ENCODE results near the gene MPC1L. TPM values are rescaled to one million over a fixed set of nuclear protein-coding genes. Genes with fewer than 3 reads are reported as not detected.

MPC1L gene
- total RNA-seq, 1 donor from 2014 or later, result not detected

DNA sequence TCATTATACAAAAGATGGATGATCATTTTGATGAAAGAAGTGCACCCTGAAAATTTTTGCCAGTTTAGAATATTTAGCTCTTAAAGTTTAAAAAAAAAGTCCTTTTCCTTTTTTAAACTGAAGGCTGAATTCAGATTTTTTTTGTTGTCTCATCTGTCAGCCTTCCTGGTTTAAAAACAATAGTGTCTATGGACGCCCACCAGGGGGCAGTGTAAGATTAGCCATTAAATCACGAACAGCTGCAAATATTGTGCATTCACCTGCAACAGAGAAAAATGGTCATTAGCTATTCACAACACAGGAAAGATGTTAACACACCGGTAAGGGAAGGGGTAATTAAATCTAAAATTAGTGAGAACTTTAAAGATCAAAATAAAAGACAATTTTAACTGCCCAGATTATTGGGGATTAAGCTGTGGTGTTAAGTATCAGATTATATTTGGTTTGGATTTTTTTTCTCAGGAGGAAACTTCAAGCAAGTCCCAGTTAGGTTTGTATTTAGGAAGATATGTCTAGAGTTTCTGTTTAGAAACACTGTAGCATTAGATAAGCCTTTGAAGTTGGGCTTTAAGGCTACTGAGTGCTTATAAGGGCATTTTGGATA lies 28.5 kb downstream of the MPC1L start:
- Mint-ChIP-seq H3K27ac (ENCODE audit: unreplicated experiment) (no peak overlapping the region), H3K4me3 (no peak overlapping the region), H3K36me3 (ENCODE audit: low read depth) (no peaks in the 10 kb centered on the region)

DNA sequence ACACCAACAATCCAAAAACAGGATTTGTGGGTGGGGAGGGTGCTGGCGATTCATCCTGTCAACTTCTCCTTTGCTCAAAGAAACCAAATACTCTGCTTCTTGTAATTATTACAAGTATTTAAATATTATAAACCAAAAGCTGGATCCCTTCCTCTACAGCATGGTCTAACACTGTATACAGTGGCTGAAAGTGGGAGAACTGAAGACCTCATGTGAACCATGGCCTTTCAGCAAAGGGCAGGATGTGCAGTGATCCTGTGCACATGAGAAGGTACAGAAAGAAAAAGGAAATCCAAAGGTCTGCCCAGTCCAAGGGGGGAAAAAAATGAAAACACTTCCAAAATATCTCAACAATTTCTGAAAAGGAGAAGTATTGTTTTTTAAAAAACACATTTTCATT lies 29.4 kb downstream of the MPC1L start:
- H3K4me1 Mint-ChIP-seq, result peaks cover 2% of the 10 kb centered on the region
- no peak overlapping the region for H3K27ac Mint-ChIP-seq (ENCODE audit: unreplicated experiment)
- H3K4me3 Mint-ChIP-seq, result no peak overlapping the region
- H3K36me3 Mint-ChIP-seq (ENCODE audit: low read depth), result peaks cover 4% of the 10 kb centered on the region
- TF ChIP-seq, protein P1, sequence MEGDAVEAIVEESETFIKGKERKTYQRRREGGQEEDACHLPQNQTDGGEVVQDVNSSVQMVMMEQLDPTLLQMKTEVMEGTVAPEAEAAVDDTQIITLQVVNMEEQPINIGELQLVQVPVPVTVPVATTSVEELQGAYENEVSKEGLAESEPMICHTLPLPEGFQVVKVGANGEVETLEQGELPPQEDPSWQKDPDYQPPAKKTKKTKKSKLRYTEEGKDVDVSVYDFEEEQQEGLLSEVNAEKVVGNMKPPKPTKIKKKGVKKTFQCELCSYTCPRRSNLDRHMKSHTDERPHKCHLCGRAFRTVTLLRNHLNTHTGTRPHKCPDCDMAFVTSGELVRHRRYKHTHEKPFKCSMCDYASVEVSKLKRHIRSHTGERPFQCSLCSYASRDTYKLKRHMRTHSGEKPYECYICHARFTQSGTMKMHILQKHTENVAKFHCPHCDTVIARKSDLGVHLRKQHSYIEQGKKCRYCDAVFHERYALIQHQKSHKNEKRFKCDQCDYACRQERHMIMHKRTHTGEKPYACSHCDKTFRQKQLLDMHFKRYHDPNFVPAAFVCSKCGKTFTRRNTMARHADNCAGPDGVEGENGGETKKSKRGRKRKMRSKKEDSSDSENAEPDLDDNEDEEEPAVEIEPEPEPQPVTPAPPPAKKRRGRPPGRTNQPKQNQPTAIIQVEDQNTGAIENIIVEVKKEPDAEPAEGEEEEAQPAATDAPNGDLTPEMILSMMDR (conservative IDR thresholded peaks at IDR 0.05), result no peak
- H3K9me3 Mint-ChIP-seq, result no peaks in the 10 kb centered on the region
- DNase-seq (ENCODE audit: low read depth, low spot score), result no peak
- no peaks in the 10 kb centered on the region for H3K27me3 Mint-ChIP-seq (ENCODE audit: low read depth)

More for the DNA sequence above, 28.5 kb downstream of the MPC1L start:
- DNase-seq (ENCODE audit: low read depth, low spot score), result peak; percentile 62
- Mint-ChIP-seq H3K27me3 (ENCODE audit: low read depth) (no peaks in the 10 kb centered on the region), H3K4me1 (peaks cover 6% of the 10 kb centered on the region), H3K9me3 (no peaks in the 10 kb centered on the region)
- TF ChIP-seq, protein P1 (conservative IDR thresholded peaks at IDR 0.05), result peak; percentile 89

DNA sequence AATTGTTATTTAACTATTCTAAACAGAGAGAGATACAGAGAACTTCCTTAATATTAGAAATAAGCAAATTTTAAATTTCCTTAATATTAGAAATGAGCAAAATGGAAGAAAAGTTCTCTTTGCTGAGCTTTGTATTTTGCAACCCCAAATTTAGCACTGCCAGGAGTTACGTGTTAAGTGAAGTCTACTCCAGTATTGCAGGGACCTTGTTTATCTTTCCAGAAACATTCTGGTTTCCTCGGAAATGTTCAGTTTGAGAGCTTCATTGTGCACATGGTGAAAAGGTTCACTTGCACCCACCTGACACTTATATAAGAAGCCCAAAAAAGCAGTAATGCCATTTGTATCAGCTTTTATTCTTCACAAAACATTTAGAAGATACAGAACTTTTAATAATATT lies 30.3 kb downstream of the MPC1L start:
- Mint-ChIP-seq H3K27ac (ENCODE audit: unreplicated experiment) (no peak overlapping the region), H3K4me3 (no peak overlapping the region), H3K36me3 (ENCODE audit: low read depth) (peaks cover 4% of the 10 kb centered on the region), H3K4me1 (no peaks in the 10 kb centered on the region), H3K27me3 (ENCODE audit: low read depth) (no peaks in the 10 kb centered on the region), H3K9me3 (no peaks in the 10 kb centered on the region)
- TF ChIP-seq, protein P1 (conservative IDR thresholded peaks at IDR 0.05), result no peak
- no peak for DNase-seq (ENCODE audit: low read depth, low spot score)

DNA sequence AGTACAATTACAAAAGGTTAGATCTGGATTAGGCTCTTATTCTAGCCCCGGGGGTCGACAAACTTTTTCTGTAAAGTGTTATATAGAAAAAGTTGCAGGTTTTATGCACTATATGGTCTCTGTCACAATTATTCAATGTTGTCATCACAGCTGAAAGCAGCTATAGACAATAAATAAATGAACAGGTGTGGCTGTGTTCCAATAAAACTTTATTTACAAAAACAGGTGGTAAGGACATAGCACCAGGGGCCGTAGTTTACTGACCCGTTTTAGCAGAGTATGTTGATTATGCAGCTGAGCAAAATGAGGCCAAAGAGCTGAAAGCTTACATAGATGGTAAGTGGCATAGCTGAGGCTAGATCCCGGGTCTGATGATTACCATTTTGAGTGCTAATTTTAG lies 37.2 kb downstream of the MPC1L start:
- no peaks in the 10 kb centered on the region for H3K4me1 Mint-ChIP-seq
- TF ChIP-seq, protein P1 (conservative IDR thresholded peaks at IDR 0.05), result no peak
- no peaks in the 10 kb centered on the region for H3K27me3 Mint-ChIP-seq (ENCODE audit: low read depth)
- H3K36me3 Mint-ChIP-seq (ENCODE audit: low read depth), result peaks cover 6% of the 10 kb centered on the region
- no peak overlapping the region for H3K4me3 Mint-ChIP-seq
- no peak for DNase-seq (ENCODE audit: low read depth, low spot score)
- H3K27ac Mint-ChIP-seq (ENCODE audit: unreplicated experiment), result no peak overlapping the region
- no peaks in the 10 kb centered on the region for H3K9me3 Mint-ChIP-seq

DNA sequence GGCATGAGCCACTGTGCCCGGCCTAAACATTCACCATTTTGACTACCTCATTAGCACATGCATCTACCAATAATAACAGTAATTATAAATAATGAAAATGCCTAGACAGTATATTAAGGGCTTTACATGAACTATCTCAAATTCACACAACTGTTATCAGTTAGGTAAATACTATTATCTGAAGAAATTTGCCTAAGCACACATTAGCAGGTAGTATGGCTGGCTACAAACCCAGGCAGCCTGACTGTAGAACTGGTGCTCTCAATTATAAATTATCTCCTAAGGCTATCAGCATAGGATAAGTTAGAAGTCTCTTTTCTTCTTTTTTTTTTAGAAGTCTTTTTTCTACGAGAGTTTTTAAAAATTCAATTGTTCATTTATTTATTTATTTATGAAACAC lies 38.3 kb downstream of the MPC1L start:
- no peaks in the 10 kb centered on the region for H3K9me3 Mint-ChIP-seq
- H3K36me3 Mint-ChIP-seq (ENCODE audit: low read depth), result peaks cover 13% of the 10 kb centered on the region
- no peak overlapping the region for H3K27ac Mint-ChIP-seq (ENCODE audit: unreplicated experiment)
- H3K4me3 Mint-ChIP-seq, result no peak overlapping the region
- H3K27me3 Mint-ChIP-seq (ENCODE audit: low read depth), result no peaks in the 10 kb centered on the region
- DNase-seq (ENCODE audit: low read depth, low spot score), result no peak
- H3K4me1 Mint-ChIP-seq, result no peaks in the 10 kb centered on the region
- TF ChIP-seq, protein P1 (conservative IDR thresholded peaks at IDR 0.05), result no peak

Measured in neural crest cell (in vitro differentiated cells).